GM18873 (cell line): ENCODE measurements around the gene BCL11A.

ENCODE experiments used
- ATAC-seq: cut with Tn5 transposase; IDR thresholded peaks from one replicate; pipeline ENCODE4 v1.9.1; 2021; ENCODE audit warnings: mild to moderate bottlenecking, moderate library complexity, moderate number of reproducible peaks; ENCODE audit not compliant: unreplicated experiment, low FRiP score

BCL11A gene

DNA sequence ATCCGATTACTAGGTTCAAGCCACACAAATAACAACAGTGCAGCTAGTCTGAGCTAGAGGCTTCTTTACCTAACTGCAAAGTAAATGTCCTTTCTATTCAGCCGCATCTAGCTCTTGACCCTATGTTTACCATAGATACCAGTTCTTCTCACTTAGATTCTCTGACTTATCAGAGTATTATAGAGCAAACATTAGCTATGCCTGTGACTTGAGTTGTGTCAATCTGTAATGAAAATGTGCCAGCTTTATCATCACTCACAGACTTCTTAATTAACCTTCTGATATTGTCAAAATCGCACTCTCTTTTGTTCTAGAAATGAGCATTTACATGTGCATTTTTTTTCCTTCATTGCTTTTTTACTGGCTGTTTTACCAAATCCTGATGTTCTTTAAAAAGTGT lies 79.9 kb downstream of the BCL11A start:
- ATAC-seq = no peak

DNA sequence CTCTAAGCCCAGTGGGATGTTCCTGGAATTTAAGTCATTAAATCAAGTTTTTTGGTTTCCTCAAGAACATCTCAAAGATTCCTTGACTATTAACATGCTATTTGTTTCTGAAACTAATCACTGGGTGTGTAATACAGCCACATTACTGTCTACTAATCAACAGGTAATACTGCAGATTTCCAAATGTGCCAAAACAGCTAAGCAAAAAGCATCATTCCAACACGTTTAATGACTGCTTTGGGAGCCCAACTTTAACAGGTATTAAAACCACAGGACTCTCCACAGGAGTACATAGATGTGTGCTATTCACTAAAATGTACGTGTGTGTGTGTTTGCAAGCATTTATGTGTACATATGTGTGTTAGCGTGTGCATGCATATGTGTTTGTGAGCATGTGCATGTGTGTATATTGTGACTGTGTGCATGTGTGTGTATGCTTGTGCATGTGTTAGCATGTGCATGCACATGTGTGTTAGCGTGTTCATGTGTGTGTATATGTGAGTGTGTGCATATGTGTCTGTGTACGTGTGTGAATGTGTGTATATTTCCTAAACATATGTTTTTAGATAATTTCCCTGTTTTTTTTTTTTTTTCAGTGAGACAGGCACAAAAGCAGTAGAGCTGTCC lies 80.7 kb downstream of the BCL11A start:
- ATAC-seq = no peak

DNA sequence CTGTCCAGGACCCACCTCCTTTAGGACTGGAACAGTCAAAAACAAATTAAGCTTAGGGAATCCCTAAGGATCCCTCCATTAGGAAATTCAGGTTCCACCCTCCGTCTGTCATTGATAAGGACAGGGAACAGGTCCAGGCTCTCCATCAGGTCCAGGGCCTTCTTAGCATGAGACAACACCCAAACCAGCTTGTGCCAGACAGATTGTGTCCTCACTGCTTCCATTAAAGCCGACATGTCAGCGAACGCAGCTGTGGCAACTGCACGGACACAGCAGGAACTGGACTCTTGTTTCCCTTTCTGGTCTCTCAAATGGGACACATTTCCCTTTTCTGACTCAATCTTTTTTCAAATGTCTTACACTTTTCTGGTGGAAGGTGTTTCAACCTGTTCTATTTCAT lies 81.4 kb downstream of the BCL11A start:
- no peak for ATAC-seq

DNA sequence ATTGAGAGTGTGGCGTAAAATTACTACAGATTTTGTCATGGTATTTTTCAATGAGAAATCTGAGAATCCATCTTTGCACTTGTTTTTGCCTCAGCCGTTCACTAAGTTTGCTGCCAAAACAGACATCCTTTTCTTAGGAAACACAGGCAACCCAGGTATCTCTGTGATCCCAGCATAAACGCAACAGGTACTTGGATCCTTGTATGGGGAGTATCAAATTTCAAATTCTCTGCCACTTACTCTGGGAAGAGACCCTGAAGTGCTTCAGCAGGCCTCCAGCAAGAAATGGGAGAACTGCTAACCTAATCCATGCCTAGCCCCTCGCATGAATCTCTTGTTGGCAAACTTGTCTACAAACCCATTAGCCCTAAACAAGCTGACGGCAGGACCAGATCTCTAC lies 83.1 kb downstream of the BCL11A start:
- no peak for ATAC-seq

DNA sequence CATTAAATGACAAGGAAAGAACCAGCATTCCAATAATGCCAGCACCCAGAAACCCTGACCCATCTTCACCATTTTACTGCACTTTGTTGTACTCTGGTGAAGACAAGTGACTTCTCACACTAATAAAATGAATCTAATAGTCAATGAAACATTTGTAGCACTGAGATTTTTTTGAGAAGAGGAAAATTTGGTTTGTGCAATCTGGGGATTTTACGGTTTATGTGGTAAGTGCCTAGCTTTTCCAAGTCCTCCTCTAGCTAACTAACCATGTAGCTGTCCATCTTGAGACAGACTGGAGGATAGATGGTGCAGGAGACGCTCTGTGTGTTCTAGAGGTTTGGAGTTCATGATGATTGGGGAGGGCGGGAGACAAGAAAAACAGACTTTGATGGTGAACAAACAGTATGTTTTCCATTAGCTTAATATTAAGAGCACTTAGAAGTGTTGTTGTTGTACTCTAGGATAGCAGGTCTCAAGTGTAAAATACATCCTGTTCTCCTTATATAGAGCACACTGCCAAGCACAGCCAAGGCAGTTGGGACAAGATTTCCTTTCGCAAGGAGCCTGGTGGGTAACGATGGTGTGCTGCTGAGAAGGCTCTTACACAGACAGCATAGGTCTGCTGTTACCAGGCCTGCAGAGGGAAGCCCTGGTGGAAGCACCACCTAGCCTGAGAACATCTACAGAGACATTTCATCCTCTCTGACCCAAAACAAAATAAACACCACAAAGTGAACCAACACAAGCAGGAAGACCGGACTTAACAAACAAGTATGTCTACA lies 83.7 kb downstream of the BCL11A start:
- ATAC-seq = no peak

DNA sequence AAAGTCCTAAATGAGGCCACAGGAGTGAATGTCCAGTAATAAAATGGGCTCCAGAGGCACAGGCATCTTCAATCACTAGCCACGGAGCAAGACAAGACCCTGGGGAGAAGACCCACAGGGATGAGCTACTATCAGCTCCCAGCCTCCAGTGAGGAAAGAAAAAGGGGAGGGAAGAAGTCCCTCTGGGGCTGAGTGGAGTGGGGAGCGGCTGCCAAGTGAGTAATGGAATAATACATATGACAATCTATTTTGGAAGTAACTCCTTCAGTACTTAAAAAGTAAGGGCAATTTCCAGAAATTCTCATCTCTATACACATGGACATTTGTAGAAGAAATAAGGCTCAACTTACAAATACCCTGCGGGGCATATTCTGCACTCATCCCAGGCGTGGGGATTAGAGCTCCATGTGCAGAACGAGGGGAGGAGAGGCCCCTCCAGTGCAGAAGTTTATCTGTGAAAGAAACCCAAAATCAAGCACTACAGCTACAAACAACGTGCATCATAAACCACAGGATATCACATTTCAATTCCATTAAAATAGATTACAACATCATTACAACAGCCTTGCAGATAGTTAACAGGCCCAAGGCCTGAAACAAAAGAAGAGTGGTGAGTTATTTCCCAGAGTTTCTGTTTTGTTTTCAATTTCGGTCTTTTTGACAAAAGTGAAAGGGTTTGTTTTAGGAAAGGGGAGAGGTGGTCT lies 84.9 kb downstream of the BCL11A start:
- ATAC-seq = no peak

DNA sequence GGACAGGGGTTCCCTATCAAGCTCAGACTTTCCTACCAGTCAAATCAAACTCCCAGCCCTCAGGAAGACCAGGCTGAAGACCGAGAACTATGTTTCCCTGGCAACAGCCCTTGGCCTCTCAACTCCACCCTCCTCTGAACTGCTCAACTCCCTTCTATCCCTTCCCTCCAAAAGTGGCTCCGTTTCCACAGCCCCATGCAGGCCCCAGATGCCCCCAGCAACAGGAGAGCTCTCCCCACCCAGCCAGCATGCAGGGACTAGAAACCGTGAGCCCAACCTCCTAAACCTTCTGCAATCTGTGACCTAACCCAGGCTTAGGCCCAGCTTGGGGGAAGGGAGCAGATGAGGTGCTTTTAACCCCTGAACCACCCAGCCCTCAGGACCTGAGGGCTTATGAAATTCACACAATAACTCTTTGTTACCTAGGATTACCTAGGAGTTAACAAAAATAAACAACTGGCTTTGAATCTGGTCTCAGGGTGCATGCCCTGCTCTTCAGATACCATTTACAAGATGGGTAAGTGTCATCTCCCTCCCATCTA lies 87.2 kb downstream of the BCL11A start:
- no peak for ATAC-seq

DNA sequence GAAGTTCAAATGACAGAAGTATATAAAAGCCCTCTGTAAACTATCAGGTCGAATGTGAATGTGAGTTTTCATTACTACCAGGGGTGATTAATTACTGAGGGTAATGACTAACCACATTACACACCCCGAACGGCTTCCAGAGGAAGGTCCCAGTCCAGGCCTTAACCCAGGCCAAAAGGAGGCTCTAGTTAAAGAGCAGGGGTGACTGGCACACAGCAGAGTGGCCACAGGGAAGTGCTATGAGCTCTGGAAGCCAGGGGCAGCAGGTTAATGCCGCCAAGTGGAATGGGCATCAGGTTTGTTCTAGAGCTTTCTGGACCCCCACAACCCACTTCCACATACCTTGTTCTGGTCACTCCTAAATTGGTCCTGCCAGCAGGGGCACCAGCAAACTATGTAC lies 87.7 kb downstream of the BCL11A start:
- no peak for ATAC-seq

DNA sequence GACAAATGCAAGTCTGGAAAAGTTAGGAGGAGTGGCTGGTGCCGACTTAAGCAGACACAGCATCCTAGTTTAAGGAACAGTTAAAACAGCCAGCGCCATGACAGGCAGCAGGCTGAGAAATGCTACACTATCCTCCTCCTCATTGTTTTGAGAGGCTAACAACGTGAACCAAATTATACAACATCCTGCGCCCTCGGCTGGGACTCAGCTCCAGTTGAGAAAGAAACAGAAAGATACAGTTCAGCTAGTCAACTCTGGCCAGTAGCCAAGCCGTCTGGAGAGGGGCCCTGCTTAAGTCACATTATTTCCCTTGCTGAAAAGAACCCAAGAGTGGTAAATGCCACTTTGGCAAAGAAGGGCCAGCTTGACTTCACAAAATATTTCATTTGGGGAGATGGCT lies 90.2 kb downstream of the BCL11A start:
- no peak for ATAC-seq

DNA sequence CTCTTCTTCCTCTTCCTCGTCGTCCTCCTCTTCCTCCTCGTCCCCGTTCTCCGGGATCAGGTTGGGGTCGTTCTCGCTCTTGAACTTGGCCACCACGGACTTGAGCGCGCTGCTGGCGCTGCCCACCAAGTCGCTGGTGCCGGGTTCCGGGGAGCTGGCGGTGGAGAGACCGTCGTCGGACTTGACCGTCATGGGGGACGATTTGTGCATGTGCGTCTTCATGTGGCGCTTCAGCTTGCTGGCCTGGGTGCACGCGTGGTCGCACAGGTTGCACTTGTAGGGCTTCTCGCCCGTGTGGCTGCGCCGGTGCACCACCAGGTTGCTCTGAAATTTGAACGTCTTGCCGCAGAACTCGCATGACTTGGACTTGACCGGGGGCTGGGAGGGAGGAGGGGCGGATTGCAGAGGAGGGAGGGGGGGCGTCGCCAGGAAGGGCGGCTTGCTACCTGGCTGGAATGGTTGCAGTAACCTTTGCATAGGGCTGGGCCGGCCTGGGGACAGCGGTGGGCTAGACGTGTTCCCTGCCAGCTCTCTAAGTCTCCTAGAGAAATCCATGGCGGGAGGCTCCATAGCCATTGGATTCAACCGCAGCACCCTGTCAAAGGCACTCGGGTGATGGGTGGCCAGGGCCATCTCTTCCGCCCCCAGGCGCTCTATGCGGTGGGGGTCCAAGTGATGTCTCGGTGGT lies 91.9 kb downstream of the BCL11A start:
- ATAC-seq = no peak

DNA sequence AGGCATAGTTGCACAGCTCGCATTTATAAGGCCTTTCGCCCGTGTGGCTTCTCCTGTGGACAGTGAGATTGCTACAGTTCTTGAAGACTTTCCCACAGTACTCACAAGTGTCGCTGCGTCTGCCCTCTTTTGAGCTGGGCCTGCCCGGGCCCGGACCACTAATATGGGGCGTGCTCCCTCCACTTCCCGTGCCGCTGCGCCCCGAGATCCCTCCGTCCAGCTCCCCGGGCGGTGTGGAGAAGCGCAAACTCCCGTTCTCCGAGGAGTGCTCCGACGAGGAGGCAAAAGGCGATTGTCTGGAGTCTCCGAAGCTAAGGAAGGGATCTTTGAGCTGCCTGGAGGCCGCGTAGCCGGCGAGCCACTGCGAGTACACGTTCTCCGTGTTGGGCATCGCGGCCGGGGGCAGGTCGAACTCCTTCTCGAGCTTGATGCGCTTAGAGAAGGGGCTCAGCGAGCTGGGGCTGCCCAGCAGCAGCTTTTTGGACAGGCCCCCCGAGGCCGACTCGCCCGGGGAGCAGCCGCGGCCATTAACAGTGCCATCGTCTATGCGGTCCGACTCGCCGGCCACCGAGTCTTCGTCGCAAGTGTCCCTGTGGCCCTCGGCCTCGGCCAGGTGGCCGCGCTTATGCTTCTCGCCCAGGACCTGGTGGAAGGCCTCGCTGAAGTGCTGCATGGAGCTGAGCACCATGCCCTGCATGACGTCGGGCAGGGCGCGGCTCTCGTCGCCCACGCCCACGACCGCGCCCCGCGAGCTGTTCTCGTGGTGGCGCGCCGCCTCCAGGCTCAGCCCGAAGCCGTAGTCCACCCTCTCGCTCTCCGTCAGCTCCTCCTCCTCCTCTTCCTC lies 92.7 kb downstream of the BCL11A start:
- no peak for ATAC-seq

DNA sequence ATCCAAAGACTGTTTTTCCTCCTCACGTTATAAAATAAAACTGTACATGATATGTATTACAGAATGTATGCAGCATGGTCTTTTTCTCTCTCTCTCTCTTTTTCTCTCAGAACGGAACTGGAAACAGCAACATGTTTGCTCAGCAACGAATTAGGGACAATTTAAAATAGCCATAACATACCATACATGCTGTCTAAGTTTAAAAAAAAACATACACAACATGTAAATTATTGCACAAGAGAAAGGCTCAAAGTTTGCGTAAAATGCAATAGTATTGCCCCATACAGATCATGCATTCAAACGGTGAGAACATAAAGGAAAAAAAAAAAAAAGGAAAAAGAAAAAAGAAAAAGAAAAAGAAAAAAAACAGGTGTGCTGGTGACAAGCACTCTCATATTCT lies 93.6 kb downstream of the BCL11A start:
- ATAC-seq = no peak

DNA sequence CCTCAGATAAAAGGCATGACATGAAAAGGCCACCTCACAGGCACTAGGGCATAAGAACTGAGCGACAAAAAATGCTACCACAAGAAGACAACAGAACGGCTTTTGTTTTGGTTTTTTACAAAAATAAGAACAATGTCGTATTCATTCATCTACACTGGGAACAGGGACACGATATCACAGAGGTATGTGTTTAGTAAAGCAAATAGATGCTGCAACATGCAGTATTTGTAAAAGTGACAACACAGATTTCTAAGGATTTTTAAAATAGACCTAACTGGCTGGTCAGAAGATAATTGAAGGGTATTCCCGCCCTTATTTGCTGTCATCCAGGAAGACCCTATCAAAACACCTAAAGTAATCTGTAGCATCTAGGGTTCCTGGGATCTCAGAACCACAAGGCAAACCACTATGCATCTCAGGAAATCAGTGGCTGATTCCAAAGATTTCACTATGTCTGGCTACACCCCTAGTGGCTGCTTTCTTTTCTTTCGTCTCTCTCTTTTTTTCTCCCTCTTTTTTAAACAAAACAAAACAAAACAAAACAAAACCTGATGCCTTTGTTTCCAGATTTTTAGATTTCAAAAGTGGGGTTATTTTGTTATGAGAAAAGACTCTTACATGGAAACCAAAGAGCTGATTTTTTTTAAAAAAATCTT lies 97.2 kb downstream of the BCL11A start:
- no peak for ATAC-seq

DNA sequence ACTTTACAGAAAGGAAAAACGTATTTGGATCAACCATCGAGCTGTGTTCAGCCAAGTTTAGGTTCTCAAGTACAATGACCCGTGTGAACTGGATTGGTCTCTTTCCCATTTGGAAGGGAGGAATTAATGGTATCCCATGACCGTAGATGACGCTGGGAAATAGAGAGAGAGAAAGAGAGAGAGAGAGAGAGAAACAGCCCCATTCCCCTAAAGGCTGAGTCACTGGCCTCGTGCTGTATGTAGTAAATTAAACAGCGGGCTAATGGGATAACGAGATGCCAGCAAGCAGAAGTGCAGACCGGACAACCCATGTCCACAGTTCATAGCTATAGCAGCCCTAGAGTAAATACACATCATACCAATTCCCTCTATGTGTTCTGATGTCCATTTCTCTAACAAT lies 99.6 kb downstream of the BCL11A start:
- ATAC-seq = no peak

DNA sequence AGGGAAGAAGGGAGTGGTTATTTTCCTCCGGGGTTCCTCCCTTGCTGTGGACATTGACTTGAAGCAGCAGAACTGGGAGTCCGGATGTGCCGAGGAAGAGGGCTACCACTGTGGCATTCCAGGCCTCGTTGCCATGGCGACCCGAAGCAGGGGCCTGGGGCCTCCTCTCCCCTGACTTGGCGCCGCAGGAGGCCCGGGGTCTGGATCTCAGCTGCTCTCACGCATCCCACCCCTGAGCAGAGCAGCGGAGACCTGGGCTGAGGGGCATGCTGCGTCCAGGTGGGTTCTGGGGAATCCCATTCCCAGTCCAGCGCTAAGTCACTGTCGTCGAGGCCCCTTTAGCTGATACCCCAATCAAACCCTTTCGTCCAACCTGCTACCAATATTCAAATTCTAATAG lies 100.2 kb downstream of the BCL11A start:
- ATAC-seq = no peak

DNA sequence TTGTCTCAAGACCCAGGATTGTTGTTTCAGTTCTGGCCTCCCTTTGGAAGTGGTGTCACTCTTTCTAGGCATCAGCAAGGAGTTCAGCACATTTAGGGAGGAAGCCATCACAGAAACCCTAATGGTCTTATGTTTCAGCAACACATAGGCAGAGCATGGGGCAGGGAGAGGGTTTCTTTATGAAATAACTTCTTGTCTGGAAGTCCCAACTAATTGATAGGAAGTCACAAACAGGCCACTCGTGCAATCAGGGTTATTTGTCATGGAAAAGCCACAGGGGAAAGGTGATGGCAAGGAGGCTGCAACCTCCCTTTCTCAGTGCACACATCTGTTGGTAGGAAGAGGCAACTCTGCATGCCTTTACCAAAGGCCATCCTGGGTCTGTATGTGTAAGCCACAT lies 103.0 kb downstream of the BCL11A start:
- ATAC-seq = no peak

DNA sequence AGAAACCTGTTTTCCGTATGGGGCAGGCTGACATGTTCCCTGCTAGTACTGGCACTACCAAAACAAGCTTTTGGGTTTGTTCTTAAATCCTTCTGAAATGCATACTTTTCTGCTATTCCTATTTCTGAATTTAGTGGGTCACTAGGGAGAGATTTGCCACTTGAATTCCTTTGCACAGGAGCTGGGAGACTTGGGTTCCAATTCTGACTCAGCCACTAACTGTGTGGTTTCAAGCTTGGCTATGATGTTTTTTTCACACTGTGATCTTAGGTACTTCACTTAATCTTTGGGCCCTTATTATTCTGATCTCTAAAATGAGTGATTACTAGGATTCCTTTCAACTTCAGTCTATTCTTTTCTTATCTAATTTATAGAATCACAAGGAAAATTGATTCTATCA lies 105.5 kb downstream of the BCL11A start:
- no peak for ATAC-seq

DNA sequence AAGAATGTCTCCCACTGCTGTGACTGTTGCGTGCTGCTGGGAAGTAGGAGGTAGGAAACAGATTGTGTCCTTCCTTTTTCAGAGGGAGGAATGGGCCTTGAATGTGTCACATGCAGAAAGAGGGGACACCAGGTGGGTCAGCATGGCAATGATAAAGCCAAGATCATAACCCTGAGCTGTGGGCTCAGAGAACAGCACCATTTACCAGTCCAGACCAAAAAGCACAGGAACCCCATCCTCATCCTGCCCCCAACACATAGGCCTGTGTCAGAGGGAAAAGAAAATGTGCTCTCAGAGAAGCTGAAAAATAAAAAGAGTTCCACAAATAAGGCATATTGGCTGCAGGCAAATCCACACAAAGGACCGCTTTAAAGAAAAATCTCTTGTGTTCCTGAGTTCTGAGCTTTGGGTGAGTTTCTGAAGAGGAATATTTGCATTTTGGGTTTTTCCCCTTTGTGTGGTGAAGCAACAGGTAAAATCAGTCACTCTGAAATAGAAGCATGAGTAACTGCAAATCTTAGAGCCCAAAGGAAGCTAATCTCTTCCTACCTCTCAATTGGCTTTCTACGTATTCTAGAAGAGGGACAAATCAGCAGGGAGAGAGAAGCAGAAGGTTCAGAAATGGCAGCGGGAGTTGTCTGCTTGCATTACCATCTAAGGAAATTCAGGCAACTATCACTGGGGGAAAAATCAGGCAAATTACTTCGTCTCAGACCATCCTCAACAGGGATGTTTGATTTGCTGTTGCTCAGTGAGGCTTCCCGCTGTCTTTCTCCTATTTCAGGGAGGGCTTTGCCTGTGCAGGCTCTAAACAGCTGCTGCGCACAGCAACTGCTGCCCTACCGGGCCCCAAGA lies 106.8 kb downstream of the BCL11A start:
- peak; percentile 95 for ATAC-seq
